Glomerular endothelial cell (primary cell): ENCODE results near the gene PLD2. TPM values are rescaled to one million over a fixed set of nuclear protein-coding genes. Genes with fewer than 3 reads are reported as not detected.
A peak's percentile ranks its signal among the peaks of the same experiment; 100 is the strongest.
"Not testable (repeated sequence)": the region's sequence is repeated elsewhere in the genome, so short reads cannot be mapped to it uniquely, and the experiment has no call there.

Experiments used
- DNase-seq: peaks from one replicate; pipeline ENCODE4 v3.0.0-alpha.2; 2011; ENCODE audit warnings: low read depth, low spot score; ENCODE audit errors: extremely low read depth
- total RNA-seq: library from RNA; depleted of rRNA; stranded (reverse); fragments of >200 nt; gene quantifications from 2 replicates; pipeline ENCODE4 v1.2.3, GENCODE V29; 2015

The PLD2 gene
- total RNA-seq, 1 donor from 2014 or later, result 33.5 TPM

DNA sequence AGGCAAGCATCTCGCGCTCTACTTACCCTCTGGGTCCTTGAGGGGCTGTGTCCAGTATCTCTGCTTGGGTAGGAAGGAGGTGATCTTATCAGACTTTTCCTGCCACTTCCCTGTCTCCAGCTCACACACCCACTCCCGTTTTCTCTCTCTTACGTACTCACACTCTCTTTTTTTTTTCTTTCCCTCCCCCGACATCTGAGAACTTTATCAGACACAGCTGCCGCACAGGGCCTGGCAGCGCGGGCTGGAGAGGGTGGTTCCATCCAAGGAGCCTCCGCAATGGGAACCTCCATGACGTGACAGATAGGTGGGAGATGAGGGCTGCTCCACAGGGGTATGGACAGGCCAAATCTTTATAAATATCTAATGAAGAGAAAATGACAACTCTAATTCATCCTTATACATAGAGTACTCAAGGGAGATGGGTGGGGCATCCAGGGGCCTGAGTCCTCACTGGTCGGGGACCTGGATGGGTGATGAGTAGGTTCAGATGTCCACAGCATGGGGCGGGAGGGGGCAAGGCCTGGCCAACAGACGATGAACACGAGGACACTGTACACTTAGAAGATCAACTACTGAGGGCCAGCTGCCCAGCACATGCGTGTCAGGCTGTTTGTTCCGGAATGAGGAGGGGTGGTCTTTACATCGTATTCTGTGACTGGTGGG, 49.5 kb downstream of the PLD2 start:
- no peak for DNase-seq

DNA sequence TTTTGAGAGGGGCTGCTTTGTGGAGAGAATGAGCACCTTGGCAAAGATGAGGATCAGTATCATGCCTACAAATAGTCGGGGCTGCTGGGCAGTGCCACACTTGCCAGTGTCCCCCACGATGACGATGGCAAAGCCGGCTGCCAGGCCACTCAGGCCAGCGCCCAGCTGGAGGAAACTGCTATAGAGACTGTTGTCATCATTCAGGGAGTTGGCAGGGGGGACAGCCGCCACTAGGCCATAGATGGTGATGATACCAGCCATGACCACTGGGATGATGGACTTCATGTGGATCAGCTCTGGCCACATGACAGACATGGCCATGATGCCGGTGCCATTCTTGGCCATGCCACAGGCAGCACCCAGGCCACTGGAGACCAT, 50.0 kb downstream of the PLD2 start:
- no peak for DNase-seq

DNA sequence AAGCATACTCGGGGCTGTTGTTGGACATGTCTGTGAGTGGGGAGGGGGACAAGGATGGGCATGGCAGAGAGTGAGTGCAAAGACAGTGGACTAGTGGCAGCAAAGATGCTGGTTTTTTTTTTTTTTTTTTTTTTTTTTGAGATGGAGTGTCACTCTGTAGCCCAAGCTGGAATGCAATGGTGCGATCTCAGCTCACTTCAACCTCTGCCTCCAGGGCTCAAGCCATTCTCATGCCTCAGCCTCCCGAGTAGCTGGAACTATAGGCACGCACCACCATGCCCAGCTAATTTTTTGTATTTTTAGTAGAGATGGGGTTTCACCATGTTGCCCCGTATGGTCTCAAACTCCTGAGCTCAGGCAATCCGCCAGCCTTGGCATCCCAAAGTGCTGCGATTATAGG, 50.4 kb downstream of the PLD2 start:
- DNase-seq, result not testable (repeated sequence)

DNA sequence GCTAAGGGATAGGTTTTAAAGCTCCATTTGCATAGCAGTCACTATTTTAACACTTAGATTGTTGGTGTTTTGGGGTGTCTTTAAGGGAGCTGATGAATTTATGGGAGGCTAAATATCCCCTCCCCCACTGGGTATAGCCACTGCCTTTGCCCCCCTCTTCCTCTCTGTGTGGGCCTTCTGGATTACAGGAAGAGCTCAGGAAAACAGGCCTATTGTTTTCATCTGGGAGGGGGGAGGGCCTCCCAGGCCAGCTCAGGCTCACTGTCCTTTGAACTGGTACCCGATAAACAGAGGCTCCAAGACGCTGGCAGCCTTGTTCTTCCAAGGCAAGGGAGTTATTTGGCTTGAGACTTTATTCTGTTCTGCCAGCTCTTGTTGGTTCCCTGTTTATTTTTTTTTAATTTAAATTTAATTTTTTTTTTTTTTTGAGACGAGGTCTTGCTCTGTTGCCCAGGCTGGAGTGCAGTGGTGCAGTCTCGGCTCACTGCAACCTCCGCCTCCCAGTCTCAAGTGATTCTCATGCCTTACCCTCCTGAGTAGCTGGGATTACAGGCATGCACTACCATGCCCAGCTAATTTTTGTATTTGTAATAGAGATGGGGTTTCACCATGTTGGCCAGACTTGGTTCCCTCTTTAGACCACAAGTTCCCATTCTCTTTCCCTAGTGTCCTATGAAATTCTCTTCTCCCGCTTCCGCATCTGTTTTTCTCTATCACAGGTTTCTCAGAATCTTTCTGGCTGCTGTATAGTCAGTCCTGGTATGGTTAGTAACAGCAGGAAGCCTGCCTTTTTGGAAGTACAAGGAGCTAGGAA, 51.3 kb downstream of the PLD2 start:
- DNase-seq, result peak; percentile 52

DNA sequence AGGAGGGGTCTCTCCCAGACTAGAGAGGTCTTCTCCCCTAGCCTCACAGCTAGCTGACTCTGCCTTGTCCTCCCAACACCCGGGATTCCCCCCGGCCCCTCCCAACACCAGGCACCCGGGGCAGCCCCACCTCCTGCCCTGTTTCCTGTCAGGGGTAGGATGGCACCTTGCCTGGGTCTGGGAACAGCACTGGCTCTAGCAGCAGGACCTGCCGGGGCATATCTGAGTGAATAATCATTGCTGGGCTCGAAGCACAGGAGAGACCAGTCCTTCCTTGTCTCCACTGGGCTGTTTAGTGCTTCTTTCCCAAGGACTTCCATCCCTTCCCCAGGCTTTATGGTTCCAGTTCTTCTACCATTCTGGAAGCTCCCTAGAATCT, 51.9 kb downstream of the PLD2 start:
- DNase-seq, result no peak

- no peak for DNase-seq
Measured at GRCh38 chr17:4859816-4860625, 53.1 kb downstream of the PLD2 start.

- no peak for DNase-seq
Measured at GRCh38 chr17:4860651-4861050, 53.7 kb downstream of the PLD2 start.

DNA sequence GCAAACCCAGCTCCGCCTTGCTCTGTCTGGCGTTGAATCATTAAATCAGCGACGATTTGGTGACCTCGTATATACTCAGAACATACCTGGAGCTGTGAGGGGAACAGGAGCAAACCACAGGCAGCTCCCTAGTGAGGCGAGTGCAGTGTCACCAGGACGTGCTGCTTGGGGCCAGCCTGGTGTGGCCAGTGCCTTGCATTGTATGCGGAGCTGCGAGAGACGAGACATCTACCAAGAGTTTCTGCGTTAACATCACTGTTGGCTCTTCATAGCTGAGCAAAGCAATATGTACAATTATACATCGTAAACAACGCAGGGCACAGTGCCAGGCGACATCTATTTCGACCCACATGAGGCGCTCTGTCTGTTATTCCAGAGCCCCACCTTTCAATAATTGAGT, 54.1 kb downstream of the PLD2 start:
- DNase-seq, result no peak

DNA sequence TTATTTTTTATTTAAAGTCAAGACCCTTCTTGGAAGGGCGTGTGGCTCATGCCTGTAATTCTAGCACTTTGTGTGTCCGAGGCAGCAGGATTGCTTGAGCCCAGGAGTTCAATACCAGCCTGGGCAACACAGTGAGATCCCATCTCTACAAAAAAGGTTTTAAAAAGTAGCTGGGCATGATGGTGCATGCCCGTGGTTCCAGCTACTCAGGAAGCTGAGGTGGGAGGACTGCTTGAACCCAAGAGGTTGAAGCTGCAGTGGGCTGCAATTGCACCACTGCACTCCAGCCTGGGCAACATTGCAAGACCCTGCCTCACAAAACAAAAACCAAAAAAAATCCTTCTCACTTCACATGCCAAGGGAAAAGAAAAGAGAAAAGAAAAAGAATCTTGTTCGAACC, 55.8 kb downstream of the PLD2 start:
- DNase-seq, result no peak

- no peak for DNase-seq
Measured at GRCh38 chr17:4863321-4863720, 56.4 kb downstream of the PLD2 start.

DNA sequence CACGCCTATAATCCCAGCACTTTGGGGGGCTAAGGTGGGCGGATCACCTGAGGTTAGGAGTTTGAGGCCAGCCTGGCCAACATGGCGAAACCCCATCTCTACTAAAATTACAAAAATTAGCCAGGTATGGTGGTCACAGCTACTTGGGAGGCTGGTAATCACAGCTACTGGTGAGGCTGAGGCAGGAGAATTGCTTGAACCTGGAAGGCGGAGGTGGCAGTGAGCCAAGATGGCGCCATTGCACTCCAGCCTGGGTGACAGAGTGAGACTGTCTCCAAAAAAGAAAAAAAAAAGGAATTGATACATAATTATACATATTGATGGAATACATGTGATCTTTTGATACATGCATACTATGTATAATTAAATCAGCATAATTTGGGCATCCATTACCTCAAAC, 60.6 kb downstream of the PLD2 start:
- DNase-seq, result not testable (repeated sequence)

DNA sequence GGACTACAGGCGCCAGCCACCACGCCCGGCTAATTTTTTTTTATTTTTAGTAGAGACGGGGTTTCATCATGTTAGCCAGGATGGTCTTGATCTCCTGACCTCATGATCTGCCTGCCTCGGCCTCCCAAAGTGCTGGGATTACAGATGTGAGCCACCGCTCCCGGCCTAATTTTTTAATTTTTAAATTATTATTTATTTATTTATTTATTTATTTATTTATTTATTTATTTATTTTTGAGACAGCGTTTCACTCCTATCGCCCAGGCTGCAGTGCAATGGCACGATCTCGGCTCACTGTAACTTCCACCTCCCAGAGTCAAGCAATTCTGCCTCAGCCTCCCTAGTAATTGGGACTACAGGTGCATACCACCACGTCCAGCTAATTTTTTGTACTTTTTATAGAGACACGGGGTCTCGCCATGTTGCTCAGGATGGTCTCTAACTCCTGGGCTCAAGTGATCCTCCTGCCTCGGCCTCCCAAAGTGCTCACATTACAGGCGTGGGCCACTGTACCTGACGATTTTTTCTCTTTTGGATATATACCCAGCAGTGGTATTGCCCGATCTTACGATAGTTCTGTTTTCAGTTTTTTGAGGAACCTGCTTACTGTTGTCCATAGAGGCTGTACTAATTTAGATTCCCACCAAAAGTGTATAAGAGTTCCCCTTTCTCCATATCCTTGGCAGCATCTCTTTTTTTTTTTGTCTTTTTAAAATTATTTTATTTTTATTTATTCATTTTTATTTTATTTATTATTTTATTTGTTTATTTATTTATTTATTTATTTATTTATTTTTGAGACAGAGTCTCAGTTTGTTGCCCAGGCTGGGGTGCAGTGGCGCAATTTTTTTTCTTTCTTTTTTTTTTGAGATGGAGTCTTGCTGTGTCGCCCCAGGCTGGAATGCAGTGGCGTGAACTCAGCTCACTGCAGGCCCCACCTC, 62.4 kb downstream of the PLD2 start:
- DNase-seq, result not testable (repeated sequence)

DNA sequence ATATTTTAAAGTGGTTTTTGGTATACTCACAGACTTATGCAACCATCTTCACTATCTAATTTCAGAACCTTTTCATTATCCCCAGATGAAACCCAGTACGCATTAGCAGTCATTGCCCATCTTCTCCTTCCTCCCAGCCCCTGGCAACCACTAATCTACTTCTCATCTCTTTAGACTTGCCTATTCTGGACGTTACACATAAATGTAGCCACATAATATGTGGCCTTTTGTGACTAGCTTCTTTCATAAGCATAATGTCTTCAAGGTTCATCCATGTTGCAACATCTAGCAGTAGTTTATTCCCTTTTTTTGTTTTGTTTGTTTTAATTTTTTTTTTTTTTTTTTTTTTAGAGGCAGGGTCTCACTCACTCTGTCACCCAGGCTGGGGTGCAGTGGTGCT, 63.9 kb downstream of the PLD2 start:
- no peak for DNase-seq

GRCh38 chr17:4872786-4873185, 65.8 kb downstream of the PLD2 start:
- no peak for DNase-seq

Other genes with a start within 250 kb of the PLD2 start
- gene GGT6, start 246.6 kb upstream of the PLD2 start, total RNA-seq, result not detected in 2 replicates
- not detected in 2 replicates for gene SMTNL2, start 222.6 kb upstream of the PLD2 start, total RNA-seq
- not detected in 2 replicates for gene ALOX15, start 165.5 kb upstream of the PLD2 start, total RNA-seq
- gene PELP1, start 103.0 kb upstream of the PLD2 start, total RNA-seq, result 21.8 and 25.5 TPM in 2 replicates
- 11.6 and 13.0 TPM in 2 replicates for gene ARRB2, start 96.5 kb upstream of the PLD2 start, total RNA-seq
- 22.6 and 32.6 TPM in 2 replicates for gene MED11, start 75.7 kb upstream of the PLD2 start, total RNA-seq
- gene ZMYND15, start 67.3 kb upstream of the PLD2 start, total RNA-seq, result 0.06 and 0.15 TPM in 2 replicates
- gene CXCL16, start 67.2 kb upstream of the PLD2 start, total RNA-seq, result 18.0 and 18.5 TPM in 2 replicates
- not detected in 2 replicates for gene TM4SF5, start 35.3 kb upstream of the PLD2 start, total RNA-seq
- gene VMO1, start 20.8 kb upstream of the PLD2 start, total RNA-seq, result 0.44 TPM in 1 of 2 replicates, not detected in the other
- not detected in 2 replicates for gene GLTPD2, start 18.2 kb upstream of the PLD2 start, total RNA-seq
- gene PSMB6, start 11.0 kb upstream of the PLD2 start, total RNA-seq, result 143 and 209 TPM in 2 replicates
- 51.0 and 74.7 TPM in 2 replicates for gene MINK1, start 26.2 kb downstream of the PLD2 start, total RNA-seq
- gene C17orf107, start 92.4 kb downstream of the PLD2 start, total RNA-seq, result 0.88 and 1.6 TPM in 2 replicates
- gene CHRNE, start 95.9 kb downstream of the PLD2 start, total RNA-seq, result 0.76 and 1.5 TPM in 2 replicates
- gene GP1BA, start 125.1 kb downstream of the PLD2 start, total RNA-seq, result not detected in 2 replicates
- 47.3 and 52.1 TPM in 2 replicates for gene SLC25A11, start 132.9 kb downstream of the PLD2 start, total RNA-seq
- 47.5 and 54.7 TPM in 2 replicates for gene RNF167, start 133.1 kb downstream of the PLD2 start, total RNA-seq
- gene PFN1, start 141.4 kb downstream of the PLD2 start, total RNA-seq, result 1,675 and 1,900 TPM in 2 replicates
- 0.15 and 2.6 TPM in 2 replicates for gene ENO3, start 144.0 kb downstream of the PLD2 start, total RNA-seq
- 61.8 and 69.5 TPM in 2 replicates for gene SPAG7, start 160.7 kb downstream of the PLD2 start, total RNA-seq
- 16.4 and 35.1 TPM in 2 replicates for gene CAMTA2, start 180.5 kb downstream of the PLD2 start, total RNA-seq
- 0.39 and 0.76 TPM in 2 replicates for gene INCA1, start 190.4 kb downstream of the PLD2 start, total RNA-seq
- gene KIF1C, start 190.8 kb downstream of the PLD2 start, total RNA-seq, result 114 and 117 TPM in 2 replicates
- gene SLC52A1, start 228.3 kb downstream of the PLD2 start, total RNA-seq, result 0.10 TPM in 1 of 2 replicates, not detected in the other